Stimulated activated CD8-positive, alpha-beta memory T cell treated with anti-CD3 and anti-CD28 coated beads, Interleukin-12 subunit alpha, Interleukin-12 subunit beta, amount 100 ng/mL, for 4 hours (primary cell): ENCODE results near the gene TRAK1.
A peak's percentile ranks its signal among the peaks of the same experiment; 100 is the strongest.

Source experiments
- DNase-seq: peaks from one replicate; pipeline ENCODE4 v3.0.0-alpha.2; 2020; ENCODE audit warnings: low read depth

Gene TRAK1

GRCh38 chr3:42235532-42235931, 144.4 kb downstream of the TRAK1 start:
- DNase-seq, result no peak

DNA sequence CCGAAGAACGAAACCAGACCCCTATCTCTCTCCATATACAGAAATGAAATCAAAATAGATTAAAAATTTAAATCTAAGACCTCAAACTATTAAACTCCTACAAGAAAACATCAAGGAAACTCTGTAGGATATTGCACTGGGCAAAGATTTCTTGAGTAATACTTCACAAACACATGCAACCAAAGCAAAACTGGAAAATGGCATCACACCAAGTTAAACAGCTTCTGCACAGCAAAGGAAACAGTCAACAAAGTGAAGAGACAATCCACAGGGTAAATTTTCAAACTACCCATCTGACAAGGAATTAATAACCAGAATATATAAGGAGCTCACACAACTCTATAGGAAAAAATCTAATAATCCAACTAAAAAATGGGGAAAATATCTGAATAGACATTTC, 145.5 kb downstream of the TRAK1 start:
- DNase-seq, result no peak

DNA sequence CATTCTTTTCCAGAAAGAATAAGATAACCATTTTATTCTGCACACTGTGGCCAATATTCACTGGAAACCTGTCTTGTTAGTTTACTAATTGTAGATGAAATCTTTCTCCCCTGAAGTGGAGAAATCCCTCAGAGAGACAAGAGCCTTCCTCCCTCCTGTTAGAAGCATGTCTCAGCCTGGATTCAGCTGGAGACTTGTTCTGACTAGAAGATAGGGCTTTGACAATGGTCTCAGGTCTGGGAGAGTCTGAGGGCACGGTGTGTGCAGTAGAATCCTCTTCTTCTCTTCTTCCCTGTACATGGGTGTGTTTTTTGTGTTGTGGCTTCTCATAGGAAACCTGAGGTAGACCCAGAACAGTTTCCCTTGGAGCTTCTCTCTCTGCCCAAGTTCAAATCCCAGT, 154.9 kb downstream of the TRAK1 start:
- no peak for DNase-seq

DNA sequence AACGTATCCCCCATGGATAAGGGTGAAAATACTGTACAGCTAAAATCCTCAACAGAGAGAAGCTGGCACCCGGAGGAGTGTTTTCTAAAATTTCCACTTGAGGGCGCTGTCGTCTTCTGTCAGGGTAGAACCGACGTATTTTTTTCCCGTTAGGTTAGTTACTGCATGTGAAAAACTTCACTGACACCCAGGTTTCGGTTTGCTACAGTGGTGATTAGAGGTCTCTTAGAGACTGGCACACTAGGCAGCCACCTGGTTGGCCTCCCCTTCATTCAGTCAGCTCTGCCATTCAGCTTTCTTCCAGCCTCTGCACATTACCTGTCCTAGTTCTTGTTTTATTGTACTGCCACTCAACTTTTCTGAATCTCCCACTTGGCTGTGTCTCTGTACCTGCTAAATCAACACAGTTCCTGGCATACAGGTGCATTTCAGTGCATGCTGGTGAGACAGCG, 156.4 kb downstream of the TRAK1 start:
- peak; percentile 17 for DNase-seq

DNA sequence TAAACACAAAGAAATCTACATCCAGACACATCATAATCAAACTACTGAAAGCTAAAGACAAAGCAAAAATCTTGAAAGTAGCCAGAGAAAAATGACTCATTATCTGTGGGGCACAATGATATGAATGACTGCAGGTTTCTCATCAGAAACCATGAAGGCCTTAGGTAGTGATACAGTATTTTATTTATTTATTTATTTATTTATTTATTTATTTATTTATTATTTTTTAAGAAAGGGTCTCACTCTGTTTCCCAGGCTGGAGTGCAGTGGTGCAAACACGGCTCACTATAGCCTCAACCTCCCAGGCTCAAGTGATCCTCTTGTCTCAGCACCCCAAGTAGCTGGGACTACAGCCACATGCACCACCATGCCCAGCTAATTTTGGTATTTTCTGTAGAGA, 159.6 kb downstream of the TRAK1 start:
- DNase-seq, result no peak

GRCh38 chr3:42254566-42254965, 163.4 kb downstream of the TRAK1 start:
- DNase-seq, result no peak

DNA sequence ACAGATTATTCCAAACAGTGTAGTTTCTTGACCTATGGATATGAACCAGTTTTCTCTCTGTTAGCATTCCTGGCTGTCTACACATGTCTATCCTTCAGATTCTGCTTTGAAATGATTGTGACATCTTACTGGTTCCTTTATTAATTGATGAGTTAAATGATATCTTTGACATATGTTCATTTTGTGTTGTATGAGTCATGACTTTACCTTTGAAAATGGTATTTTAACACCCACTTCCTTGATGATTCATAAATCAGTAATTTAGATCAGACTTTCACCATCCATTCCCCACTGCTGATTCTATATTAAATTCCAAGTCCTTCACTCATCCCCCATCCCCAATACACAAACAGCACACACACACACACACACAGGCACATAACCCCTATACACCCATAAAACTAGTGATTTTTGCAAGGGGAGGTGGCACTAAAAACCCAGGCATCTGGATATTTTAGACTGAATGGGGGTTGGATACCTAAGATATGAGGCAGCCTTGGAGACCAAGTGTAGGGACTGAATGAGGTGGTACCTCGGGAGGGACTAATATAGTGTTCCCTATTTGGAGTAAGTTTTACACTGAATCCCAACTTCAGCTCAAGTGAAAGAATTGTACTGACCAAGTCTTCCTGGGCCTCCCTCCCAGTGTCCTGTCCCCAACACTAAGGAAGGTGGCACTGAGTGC, 165.1 kb downstream of the TRAK1 start:
- DNase-seq, result no peak

DNA sequence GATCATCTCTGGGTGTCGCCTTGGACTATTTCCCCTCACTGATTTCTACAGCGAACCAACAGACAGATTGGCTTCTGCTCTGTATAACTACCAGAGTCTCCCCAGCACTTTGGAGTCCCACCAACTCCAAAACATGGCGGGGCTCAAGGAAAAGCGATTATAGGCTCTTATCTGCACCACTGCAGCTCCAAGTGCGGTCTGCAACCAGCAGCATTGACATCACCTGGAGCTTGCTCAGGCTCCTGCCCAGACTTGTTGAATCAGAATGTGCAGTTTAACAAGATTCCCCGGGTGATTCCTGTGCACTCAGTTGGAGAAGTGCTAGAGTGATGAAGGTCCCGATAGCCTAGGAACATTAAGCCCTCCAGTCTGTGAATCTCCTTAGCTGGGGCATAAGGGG, 165.8 kb downstream of the TRAK1 start:
- DNase-seq, result no peak

DNA sequence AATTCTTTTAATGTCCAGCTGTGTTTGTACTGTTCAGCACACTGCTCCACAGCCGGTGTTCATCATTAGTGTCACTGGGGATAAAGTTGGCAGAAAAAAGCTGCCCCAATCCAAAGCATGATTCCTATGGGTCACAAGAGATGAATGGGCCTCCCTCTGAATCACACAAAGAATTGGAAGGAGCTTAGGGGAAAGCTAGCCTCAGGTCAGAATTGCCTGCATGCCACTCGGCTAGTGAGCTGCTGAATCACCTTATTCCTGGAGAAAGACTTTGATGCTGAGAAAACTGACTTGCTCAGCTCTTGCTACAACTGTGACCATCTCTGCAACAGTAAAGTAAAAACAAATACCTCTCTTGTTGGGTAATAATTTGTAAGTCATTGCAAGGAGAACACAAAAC, 171.4 kb downstream of the TRAK1 start:
- no peak for DNase-seq

DNA sequence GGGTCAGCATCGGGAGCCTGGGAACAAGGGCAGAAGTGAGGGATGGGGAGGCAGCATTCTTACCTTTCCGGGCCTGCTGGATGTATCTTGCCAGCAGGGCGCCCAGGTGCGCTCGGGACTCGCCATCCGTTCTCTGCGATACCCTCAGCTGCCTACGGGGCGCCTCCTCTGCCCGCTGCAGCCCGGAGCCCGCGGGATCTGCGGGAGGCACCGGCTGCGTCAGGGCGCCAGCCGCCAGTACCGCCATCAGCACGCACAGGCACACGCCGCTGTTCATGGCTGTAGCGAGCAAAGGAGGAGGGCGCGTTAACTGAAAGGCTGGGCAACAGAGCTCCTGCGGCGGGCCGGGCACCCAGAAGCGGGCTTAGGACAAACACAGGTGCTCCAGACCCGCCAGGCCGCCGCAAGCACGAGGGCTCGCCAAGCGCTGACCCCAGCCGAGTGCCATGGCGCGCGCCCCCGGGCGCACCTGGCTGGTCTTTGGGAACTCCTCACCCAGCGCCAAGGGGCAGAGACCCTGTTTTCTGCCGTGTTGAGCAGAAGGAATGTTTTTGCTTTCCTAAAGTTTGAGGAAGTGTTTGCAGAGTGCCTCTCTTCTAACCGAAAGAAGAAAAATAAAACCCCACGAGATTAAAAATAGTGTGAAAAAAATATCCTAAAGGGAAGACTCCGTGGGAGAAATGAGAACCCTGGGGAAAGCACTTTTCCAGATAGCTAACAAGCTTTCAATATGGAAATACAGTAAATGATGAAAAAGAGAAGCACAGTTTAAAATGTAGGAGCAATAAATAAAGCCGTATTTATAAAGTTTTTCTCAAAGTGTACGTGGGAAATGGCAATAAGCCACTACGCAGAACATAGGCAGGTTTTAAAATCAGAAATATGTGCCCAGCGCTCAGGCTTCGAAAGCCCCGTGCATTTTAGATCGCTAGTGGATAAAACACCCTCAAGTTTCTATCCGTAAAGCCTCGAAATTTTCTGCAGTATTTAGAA, 172.5 kb downstream of the TRAK1 start:
- no peak for DNase-seq

DNA sequence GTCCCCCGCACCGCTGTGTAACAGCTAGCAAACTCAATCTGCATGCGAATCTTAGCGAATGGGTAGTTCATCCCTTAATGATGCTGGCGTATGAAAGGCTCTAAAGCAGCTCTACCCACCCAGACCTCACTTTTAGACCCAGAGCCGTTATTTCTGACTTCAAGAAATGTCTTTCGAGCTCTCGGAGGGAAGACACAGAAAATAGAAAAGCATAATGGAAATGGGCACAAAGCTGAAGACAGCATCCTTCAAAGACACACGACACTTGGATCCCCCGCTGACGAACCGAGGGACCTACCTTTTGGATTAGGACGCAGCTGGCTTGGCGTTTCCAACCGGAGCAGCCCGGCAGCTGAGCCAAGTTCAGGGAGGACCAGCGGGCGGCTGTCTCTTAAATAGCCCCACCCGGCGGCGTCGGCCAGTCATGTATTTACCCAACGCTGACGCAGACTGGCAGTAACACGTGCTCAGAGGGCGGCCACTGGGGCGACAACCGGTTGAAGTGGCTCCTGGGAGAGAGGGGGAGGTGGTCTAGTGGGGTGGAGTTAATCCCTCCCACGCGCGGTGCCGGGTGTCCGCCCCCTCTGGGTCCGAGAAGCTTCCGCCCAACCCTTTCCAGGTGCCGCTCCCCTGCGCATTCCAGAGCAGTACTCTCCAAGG, 173.4 kb downstream of the TRAK1 start:
- DNase-seq, result no peak

- no peak for DNase-seq
Measured at GRCh38 chr3:42265059-42265991, 174.2 kb downstream of the TRAK1 start.

- no peak for DNase-seq
Measured at GRCh38 chr3:42266085-42266484, 174.9 kb downstream of the TRAK1 start, which contains the start of gene CCK. CCK (minus strand) TSS chr3:42266185; CDS start chr3:42263630, 2,555 bp downstream.

DNA sequence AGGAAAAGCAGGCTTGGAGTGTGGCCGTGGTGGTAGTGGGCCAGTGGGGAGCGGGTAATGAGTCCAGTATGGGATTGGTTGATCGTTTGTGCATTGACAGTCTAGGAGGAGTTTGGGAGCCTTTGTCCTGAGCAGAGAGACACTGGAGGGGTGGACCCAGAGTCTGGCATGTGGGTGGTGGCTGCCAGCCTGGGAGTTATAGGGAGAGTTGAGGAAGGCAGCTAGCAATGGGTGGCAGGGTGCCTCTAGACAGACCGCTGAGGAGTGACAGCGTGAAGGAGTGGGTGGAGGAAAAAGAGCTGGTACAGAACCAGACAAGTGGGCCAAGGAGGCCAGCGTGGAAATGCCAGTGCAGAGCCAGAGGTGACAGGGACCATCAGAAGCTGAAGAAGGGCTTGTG, 176.7 kb downstream of the TRAK1 start:
- DNase-seq, result no peak

- DNase-seq, result no peak
Measured at GRCh38 chr3:42269647-42270046, 178.5 kb downstream of the TRAK1 start.

GRCh38 chr3:42270561-42270960, 179.4 kb downstream of the TRAK1 start:
- no peak for DNase-seq

- DNase-seq, result no peak
Measured at GRCh38 chr3:42271786-42272185, 180.6 kb downstream of the TRAK1 start.

DNA sequence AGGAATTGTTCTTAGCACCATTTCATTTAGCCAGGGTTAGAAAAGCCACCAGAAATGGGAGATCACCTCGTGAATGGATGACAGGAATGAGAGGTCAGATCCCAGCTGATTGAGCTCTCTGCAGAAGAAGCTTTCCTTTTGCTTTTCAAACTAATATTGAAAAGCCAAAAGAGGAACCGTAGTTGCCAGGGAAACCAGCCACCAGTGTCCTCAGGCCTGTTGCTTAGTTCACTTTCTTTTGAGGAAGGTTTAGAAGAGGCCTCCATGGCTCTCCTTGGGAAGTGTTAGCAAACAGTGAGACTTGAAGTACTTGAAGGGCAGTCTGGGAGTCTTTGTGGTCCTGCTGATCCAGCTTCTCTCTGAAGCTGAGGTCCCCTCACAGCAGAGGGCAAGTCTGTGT, 182.2 kb downstream of the TRAK1 start:
- DNase-seq, result no peak

- no peak for DNase-seq
Measured at GRCh38 chr3:42274266-42274665, 183.1 kb downstream of the TRAK1 start.

GRCh38 chr3:42275217-42275616, 184.1 kb downstream of the TRAK1 start:
- DNase-seq, result no peak
